HFFc6 (cell line): ENCODE results near the gene RHOBTB3. TPM values are rescaled to one million over a fixed set of nuclear protein-coding genes. Genes with fewer than 3 reads are reported as not detected.

ENCODE experiments used
- DNase-seq: peaks from one replicate; pipeline ENCODE4 v3.0.0-alpha.2; 2018
- H3K27ac Mint-ChIP-seq: 2 replicates; pipeline ENCODE4 v1.8.0; 2020; ENCODE audit warnings: mild to moderate bottlenecking, mixed read lengths
- H3K27me3 Mint-ChIP-seq: 2 replicates; pipeline ENCODE4 v1.8.0; 2021; ENCODE audit warnings: mild to moderate bottlenecking, moderate library complexity, mixed read lengths; ENCODE audit not compliant: insufficient read depth
- H3K36me3 Mint-ChIP-seq: 2 replicates; pipeline ENCODE4 v1.8.0; 2021; ENCODE audit warnings: low read depth, mixed read lengths
- H3K4me1 Mint-ChIP-seq: 2 replicates; pipeline ENCODE4 v1.8.0; 2020; ENCODE audit warnings: low read depth, mixed read lengths
- H3K4me3 Mint-ChIP-seq: 2 replicates; pipeline ENCODE4 v1.8.0; 2020; ENCODE audit warnings: mild to moderate bottlenecking, moderate library complexity, mixed read lengths
- H3K9me3 Mint-ChIP-seq: 2 replicates; pipeline ENCODE4 v1.8.0; 2020; ENCODE audit warnings: mild to moderate bottlenecking, mixed read lengths
- CTCF ChIP-seq: fragments of 200-600 bp; sonication (generic); IDR thresholded peaks from 2 replicates; pipeline ENCODE4 v1.5.0; 2021; ENCODE audit warnings: antibody characterized with exemption, mild to moderate bottlenecking
- long read RNA-seq: library from polyadenylated mRNA; unstranded; transcript quantifications from one replicate; pipeline ENCODE4 v2.0.0, GENCODE V29; 2019
- total RNA-seq, 6 experiments: library from RNA; stranded (reverse); fragmentation: NEBNext Ultra II Directional; extraction: Animal tissue kit (Norgen Biotek cat#: 25700); gene quantifications; 2 replicates in 1 of 6; 3 replicates in 5 of 6; pipeline ENCODE4 v1.2.3, GENCODE V29; 2021

The RHOBTB3 gene, protein sequence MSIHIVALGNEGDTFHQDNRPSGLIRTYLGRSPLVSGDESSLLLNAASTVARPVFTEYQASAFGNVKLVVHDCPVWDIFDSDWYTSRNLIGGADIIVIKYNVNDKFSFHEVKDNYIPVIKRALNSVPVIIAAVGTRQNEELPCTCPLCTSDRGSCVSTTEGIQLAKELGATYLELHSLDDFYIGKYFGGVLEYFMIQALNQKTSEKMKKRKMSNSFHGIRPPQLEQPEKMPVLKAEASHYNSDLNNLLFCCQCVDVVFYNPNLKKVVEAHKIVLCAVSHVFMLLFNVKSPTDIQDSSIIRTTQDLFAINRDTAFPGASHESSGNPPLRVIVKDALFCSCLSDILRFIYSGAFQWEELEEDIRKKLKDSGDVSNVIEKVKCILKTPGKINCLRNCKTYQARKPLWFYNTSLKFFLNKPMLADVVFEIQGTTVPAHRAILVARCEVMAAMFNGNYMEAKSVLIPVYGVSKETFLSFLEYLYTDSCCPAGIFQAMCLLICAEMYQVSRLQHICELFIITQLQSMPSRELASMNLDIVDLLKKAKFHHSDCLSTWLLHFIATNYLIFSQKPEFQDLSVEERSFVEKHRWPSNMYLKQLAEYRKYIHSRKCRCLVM
- 100 to 1,000 TPM; 110 to 184 (median 160) TPM for total RNA-seq
- long read RNA-seq, full-length matches to known transcripts: 11 of 82 reads
- long read RNA-seq, partial matches to known transcripts: 59 of 82 reads
- long read RNA-seq, other reads (novel, unspliced or antisense): 12 of 82 reads

GRCh38 chr5:95730730-95731570 lies at the start of gene RHOBTB3:
Gene RHOBTB3 (plus strand): TSS chr5:95731336. CDS start chr5:95731683, 347 bp downstream.
- peak; percentile 87 for DNase-seq
- Mint-ChIP-seq H3K27me3 (peaks cover 2% of the 10 kb centered on the region; the same call in 1 of the 2 replicates), H3K36me3 (peaks cover 35% of the 10 kb centered on the region), H3K27ac (peak within 1 kb of the TSS; percentile 88), H3K9me3 (no peaks in the 10 kb centered on the region; the same call in 1 of the 2 replicates), H3K4me1 (peaks cover 75% of the 10 kb centered on the region), H3K4me3 (peak within 1 kb of the TSS; percentile 99)
- no peak for TF ChIP-seq CTCF

DNA sequence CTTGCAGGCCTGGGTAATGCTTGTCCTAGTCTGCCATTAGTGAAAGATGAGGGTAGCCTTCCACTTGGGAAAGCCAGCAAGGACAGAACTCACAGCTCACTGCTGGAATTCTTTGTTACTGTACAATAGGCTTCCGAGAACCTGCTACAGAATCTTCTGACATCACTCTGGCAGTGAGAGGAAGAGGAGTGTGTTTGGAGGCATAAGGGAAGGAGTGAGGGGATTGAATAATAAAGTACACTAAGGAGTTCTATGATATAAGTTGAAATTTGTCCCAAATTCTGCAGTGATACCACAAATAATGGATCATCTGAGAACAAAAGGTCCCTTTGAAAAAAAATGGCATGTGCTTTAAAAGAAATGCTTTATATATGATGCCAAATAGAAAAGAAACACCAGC lies 48.2 kb upstream of the RHOBTB3 start, which contains the start of gene SPATA9:
SPATA9 (minus strand) TSS at position 101 of the 400 bp plus-strand sequence. CDS start 137 bp downstream, outside the sequence.
- no peak for DNase-seq
- TF ChIP-seq CTCF: no peak
- Mint-ChIP-seq H3K9me3 (no peaks in the 10 kb centered on the region), H3K4me1 (peaks cover 17% of the 10 kb centered on the region), H3K36me3 (peaks cover 11% of the 10 kb centered on the region; the same call in 1 of the 2 replicates), H3K27ac (no peak within 1 kb of the TSS), H3K4me3 (no peak within 1 kb of the TSS), H3K27me3 (no peaks in the 10 kb centered on the region)

DNA sequence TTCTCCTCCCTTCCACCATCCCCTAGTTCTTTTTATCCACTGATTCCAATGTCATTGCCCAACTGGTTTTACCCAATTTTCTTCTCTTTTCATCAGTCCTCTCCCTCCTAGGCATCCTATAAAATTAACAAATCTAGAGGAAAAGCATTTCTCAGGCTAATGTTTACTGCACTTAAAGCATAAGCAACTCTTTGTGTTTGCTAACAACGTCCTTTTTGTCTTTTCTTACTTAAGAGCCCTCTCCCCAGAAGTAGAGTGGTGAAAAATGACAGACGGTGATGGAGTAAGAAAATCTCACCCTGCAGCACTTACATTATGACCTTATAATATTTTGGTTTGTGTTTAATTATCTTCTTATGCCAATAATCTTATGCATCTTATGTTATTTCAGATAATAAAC lies 46.8 kb upstream of the RHOBTB3 start:
- no peak for DNase-seq
- Mint-ChIP-seq H3K4me3 (no peak overlapping the region), H3K27me3 (no peaks in the 10 kb centered on the region), H3K36me3 (peaks cover 11% of the 10 kb centered on the region; the same call in 1 of the 2 replicates), H3K27ac (no peak overlapping the region), H3K9me3 (no peaks in the 10 kb centered on the region), H3K4me1 (peaks cover 17% of the 10 kb centered on the region)
- TF ChIP-seq CTCF: no peak

GRCh38 chr5:95686651-95687050 lies 44.5 kb upstream of the RHOBTB3 start:
- no peak for TF ChIP-seq CTCF
- H3K4me3 Mint-ChIP-seq: peak overlapping the region; percentile 19
- peaks cover 10% of the 10 kb centered on the region for H3K4me1 Mint-ChIP-seq
- no peaks in the 10 kb centered on the region for H3K9me3 Mint-ChIP-seq
- peaks cover 12% of the 10 kb centered on the region for H3K36me3 Mint-ChIP-seq
- peak; percentile 36 for DNase-seq
- no peak overlapping the region for H3K27ac Mint-ChIP-seq
- H3K27me3 Mint-ChIP-seq: no peaks in the 10 kb centered on the region

DNA sequence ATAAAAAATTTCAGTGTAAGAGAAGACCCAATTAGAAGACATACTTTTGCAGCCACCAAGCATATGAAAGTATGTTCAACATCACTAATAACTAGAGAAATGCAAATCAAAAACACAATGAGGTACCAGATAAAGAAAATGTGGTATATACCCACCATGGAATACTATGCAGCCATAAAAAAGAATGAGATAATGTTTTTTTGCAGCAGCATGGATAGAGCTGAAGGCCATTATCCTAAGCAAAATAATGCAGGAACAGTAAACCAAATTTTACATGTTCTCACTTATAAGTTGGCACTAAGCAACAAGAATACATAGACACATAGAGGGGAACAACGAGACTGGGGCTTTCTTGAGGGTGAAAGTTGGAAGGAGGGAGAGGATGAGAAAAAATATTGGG lies 41.5 kb upstream of the RHOBTB3 start:
- DNase-seq: no peak
- TF ChIP-seq CTCF: no peak
- Mint-ChIP-seq H3K27ac (no peak overlapping the region), H3K9me3 (no peaks in the 10 kb centered on the region), H3K4me1 (peaks cover 10% of the 10 kb centered on the region), H3K36me3 (peaks cover 6% of the 10 kb centered on the region; the same call in 1 of the 2 replicates), H3K27me3 (no peaks in the 10 kb centered on the region), H3K4me3 (no peak overlapping the region)
